Activated CD4-positive, CD25-positive, alpha-beta regulatory T cell treated with anti-CD3 and anti-CD28 coated beads, Interleukin-2, amount 50 U/mL, for 72 hours (primary cell): ENCODE results near the gene RABAC1.

Experiments
- DNase-seq: peaks from one replicate; pipeline ENCODE4 v3.0.0; 2021

Gene RABAC1

DNA sequence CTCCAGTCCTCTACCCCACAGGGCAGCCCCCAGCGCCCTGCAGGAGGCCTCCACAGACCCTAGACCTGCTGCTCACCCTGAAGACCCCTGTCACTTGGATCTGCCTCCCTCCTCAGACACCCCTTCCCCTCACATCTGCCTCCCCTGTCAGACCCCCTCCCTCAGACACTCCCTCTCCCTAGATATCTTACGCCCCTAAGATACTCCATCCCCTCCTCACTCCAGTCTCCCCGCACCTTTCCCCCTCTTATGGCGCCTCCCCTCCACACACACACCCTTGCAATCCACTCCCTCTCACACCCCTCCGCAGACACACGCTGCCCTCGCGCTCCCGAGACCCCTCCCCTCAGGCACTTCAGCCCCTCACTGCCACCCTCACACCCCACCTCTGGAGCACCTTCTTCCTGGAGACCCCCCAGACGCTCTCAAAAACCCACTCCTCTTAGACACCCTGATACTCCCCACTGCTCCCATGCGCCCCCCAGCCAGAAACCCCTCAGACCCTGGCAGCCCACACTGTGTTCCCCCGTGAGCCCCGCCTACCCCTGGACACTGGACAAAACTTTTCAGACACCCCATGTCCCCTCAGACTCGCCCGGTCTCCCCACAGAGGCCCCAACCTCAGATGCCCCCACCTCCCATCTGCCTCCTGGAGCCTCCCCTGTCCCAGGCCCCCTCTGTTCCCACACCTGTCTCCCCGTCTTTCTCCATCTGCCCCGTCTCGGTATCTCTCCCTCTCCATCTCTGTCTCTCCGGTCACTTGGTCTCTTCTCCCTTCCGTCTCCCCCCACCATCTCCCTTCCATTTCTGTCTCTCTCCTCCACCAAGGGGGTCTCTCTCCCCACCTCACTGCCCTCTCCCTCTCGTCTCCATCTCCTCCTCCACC, 45.3 kb downstream of the RABAC1 start:
- no peak for DNase-seq

DNA sequence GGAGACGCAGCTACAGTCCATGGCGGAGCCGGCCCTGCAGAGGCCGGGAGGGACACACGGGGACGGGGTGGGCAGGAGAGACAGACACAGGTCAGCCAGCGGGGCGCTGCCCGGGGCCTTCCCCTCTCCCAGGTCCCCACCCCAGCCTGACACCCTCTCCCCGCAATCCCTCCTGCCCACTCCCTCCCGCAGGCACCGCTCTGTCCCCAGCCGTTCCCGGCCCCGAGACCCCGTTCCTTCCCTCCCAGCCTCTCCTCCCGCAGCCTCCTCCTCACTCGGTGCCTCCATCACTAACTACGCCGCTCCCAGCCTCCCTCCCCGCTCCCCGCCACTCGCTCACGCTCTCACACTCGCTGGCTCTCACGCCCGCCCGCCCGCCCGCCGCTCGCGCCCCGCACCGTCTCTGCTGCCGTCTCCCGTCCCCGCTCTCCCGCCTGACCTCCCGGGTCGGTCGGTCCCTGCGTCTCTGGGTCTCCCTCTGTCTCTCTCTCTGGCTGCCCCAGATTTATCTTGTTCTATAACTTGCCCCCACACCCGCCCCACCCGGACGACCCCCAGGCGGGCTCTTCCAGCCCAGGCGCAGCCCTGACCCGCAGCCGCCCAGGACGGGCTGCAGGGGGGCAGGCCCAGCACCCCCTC, 46.1 kb downstream of the RABAC1 start:
- DNase-seq = no peak

DNA sequence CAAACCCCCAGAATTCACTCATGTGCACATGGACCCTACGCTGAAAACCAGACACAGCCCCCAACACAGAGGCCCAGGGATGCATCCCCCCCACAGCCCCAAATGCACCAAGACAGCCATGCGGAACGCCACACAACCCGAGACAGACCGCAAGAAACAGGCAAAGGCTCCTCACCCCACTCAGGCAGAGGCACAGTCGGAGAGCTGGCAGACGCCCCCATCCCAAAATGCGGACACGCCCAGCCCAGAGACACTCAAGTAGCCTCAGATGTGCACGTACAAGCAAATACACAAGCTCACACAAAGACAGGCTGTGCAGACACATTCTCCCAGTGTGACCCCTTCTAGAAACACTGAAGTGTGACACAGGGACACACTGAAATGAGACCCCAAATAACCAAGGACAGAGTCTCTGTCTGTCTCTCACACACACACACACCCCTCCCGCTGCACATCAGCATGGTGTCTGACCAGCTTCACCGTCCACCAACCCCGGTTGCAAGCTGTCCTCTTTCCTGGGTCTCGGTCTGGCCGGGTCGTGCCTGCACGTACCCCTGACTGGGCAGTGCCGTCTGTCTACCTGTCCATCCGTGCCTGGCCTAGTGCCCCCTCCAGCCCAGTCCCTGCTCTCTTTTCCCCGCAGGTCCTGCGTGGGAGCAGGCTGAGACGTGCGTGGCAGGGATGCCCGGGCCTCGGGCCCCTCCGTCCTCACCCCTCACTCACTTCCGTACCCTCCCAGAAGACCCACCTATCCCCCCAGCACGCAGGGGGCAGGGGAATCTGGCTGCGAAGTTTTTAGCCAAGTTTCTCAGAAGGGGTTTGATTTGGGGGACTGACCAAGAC, 47.0 kb downstream of the RABAC1 start:
- DNase-seq = no peak

DNA sequence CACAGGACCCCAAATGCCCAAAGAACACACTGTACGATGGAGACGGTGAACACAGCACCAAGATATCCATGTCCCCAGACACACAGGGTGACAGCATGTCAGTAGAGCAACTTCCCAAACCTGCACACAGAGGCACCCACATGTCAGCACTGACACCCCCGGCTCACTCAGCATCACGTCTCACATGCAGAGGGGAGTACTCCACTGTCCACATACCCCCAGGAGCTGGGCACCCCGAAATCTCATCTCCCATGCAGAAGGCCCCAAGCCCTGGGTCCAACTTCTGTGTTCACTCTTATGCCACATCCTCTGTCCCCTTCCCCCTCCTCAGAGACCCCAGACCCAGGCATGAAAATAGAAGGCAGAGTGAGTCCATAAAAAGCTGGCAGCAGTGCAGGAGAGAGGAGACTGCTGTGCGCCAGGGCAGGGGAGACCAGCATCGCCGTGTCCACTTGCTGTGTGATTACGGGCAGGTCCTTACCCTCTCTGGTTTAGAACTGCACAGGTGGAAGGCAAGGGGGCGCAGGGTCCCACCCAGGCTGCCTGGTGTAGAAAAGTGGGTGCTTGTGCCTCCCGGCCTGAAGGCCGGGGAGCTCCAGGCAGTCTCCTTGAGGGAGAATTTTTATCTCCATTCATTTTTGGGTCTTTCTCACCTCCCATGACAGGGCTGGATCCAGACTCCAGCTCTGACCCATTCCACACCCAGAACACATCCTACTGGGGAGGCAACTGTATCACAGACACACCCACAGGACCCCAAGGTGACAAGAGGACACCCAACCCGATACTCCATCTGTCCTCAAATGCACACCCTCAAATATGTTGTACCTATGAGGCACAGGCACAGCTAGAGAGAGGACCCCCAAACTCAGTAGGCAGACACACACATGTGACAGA, 47.9 kb downstream of the RABAC1 start:
- no peak for DNase-seq

DNA sequence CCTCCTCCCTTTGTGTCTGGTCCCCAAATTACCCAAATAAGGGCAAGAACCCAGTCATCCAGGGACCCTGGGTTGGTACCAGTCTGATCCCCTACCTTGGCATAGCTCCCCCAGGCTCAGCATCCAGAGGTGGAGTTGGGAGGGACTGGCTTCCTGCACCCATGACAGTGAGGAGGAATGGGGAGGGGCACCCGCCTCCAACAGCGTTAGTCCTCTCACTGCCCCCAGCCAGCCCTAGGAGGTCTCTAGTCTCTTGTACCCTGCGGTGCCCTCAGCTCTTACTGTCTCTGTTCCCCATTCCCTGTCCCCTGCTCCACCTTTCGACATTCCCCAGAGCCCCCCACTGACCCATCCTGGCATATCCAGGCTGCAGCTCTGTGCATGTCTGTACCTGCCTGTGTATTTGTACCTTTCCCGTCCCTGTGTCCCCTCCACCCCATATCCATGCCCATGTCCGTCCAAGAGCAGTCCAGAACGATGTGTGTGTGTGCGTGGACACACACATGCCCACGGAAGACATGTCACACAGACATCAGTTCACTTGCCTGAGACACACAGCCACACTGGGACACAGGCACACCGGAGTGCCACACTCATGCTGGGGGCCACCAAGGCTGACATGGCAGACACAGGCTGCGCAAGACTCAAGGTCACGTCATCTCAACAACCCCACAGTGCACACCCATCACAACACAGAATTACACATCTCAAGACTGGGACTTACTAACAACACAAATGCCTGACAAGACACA, 48.7 kb downstream of the RABAC1 start:
- no peak for DNase-seq

DNA sequence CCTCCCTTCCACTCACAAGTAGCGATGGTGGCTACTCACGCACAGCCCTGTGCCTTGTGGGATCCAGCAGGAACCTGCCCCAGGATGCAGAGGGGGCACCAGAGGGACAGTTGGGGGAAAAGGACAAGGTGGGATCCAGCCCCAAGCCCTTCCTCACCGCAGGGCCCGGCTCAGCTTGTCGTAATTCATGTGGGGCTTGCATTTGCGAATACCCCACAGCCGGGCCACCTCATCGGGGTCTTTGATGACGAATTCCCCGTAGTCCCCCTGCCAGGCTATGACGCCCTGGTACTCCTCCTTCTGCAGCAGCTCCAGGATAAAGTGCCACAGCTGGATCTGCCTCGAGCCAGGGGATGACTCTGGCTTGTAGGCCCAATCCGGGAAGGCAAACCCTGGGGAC, 49.4 kb downstream of the RABAC1 start:
- DNase-seq = no peak

DNA sequence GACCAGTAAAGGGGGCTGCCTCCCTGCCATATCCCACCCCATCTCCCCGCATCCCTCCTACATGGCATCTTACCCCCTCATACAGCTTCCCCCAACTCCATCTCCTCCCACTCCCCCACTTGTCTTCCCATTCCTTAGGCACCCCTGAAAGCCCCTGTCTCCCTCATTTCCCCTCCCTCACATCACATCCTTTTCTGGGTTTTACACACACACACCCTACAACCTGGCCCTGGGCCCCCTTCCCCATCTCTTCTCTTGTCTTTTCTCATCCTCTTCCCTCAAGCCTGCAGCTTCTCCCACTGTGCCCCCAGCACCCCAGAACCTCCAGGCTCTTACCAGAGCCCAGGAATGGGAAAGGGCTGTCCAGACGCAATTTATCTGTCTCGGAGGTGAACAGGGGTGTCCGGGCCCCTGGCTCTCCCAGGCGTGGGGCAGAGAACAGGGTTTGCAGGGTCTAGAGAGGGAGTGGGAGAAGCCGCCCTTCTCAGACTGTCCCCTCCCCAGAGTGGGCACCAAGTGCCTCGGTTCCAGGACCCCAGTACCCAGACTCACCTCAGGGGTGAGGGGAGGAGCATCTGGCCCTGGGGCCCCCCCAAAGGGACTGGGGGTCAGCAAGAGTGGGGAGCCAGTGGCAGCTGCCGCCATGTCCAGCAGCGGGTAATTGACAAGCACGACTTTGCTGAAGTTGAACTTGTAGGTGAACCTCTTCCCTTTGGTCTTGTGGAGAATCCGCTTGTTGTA, 50.2 kb downstream of the RABAC1 start:
- no peak for DNase-seq

DNA sequence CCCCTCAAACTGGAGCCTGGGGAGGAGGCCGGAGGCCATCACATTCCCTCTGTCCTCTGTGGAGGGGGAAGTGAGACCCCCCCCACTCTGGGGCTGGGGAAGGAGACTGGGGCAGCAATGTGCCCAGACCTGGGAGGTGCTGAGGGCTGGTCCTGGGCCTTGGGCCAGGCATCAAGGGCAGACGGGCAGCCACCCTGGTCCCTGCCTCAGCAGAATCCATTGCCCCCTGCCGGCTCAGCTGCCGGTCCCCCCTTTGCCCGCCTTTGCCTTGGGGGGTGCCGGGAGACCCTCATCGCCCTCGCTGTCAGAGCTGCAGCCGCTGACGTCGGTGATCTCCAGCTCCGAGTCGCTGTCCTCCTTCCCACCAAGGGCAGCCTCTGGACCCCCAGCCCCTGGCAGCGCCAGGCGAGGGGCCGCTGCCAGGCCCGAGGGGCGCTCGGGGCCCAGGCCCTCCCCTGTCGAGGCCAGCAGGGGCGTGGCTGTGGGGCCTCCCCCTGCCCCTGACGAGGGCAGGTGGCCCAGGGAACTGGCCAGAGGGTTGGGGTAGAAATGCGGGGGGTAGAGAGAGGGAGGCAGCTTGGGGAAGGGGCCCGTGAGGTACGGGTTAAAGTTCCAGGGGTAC, 51.0 kb downstream of the RABAC1 start:
- DNase-seq = no peak

DNA sequence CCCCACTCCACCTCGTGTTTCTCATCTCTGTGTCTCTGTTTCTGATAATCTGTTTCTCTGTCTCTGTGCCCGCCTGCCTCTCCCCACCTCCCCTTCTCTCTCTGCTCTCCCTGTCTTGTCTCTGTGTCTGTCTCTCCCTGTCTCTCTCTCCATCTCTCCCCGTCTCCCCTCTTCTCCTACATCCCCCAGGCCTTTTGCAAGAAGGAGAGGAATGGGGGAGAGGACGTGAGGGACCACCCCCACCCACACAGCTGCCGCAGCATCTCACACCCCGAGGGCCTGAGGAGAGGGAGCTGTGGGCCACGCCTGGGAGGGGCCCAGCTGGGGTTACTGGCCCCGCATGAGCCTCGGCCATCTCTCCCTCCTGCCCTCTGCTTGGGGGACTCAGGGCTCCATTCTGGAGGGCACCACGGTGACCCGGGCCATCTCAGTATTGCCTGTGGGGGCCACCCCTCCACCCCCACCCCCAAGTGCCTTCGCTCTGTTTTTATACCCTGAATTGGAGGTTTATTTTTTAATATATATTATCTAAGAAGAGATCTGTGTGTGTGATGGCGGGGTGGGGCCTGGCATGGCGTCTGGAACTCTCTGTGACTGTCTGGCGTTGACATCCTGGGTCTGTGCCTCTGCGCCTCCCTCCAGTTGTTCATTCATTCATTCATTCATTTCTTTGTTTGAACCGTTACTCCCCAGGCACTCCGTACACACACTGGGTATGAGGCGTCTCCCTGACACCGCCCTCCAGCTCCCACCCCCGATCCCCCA, 52.0 kb downstream of the RABAC1 start:
- DNase-seq = no peak
